A673 (cell line): ENCODE measurements around the gene GLUD1. TPM values are rescaled to one million over a fixed set of nuclear protein-coding genes. Genes with fewer than 3 reads are reported as not detected.
"Not testable (repeated sequence)": the region's sequence is repeated elsewhere in the genome, so short reads cannot be mapped to it uniquely, and the experiment has no call there.

Source experiments
- Bru-seq: library from RNA; stranded (reverse); fragments of 400-500 nt; gene quantifications from one replicate; lab custom pipeline; 2021; lab: Mats Ljungman, UMichigan
- BruChase-seq, 2 experiments: library from RNA; stranded (reverse); fragments of 400-500 nt; gene quantifications; one replicate each; lab custom pipeline; 2021; lab: Mats Ljungman, UMichigan
- BruUV-seq: library from RNA; stranded (reverse); fragments of 400-500 nt; replicated peaks from 2 replicates; lab custom pipeline; 2021; lab: Mats Ljungman, UMichigan
- CTCF ChIA-PET: fragments of 300-600 bp; sonication (Branson Sonifier 250); formaldehyde crosslinking; loops from one replicate; lab custom pipeline; 2022; ENCODE audit warnings: antibody characterized with exemption; lab: Charles Lee
- POLR2A ChIA-PET: fragments of 300-600 bp; sonication (Branson Sonifier 250); formaldehyde crosslinking; loops from one replicate; lab custom pipeline; 2022; ENCODE audit warnings: antibody characterized with exemption; ENCODE audit not compliant: low non-redundant PET; lab: Charles Lee
- DNase-seq: peaks from one replicate; pipeline ENCODE4 v3.0.0-alpha.2; 2015; ENCODE audit warnings: low spot score
- H3K27ac ChIP-seq: fragments of 200-600 bp; sonication (generic); 2 replicates; pipeline ENCODE4 v1.5.1; 2016; ENCODE audit warnings: mixed run types, low read depth, mild to moderate bottlenecking, mixed read lengths, antibody characterized with exemption, low read length; ENCODE audit not compliant: poor library complexity, severe bottlenecking
- H3K27me3 ChIP-seq: fragments of 200-600 bp; sonication (generic); replicated peaks from 2 replicates; pipeline ENCODE4 v1.6.1; 2017; ENCODE audit warnings: mixed run types, low read depth, mild to moderate bottlenecking, mixed read lengths, antibody characterized with exemption, low read length; ENCODE audit not compliant: insufficient read depth, poor library complexity
- H3K36me3 ChIP-seq: fragments of 200-600 bp; sonication (generic); 2 replicates; pipeline ENCODE4 v1.6.1; 2016; ENCODE audit warnings: mixed run types, mild to moderate bottlenecking, mixed read lengths, antibody characterized with exemption, low read length; ENCODE audit not compliant: insufficient read depth, poor library complexity, severe bottlenecking
- H3K4me1 ChIP-seq: fragments of 200-600 bp; sonication (generic); 2 replicates; pipeline ENCODE4 v1.6.1; 2017; ENCODE audit warnings: mixed run types, mild to moderate bottlenecking, mixed read lengths, antibody characterized with exemption, low read length; ENCODE audit not compliant: insufficient read depth, poor library complexity, severe bottlenecking
- H3K4me3 ChIP-seq: fragments of 200-600 bp; sonication (generic); 2 replicates; pipeline ENCODE4 v1.5.1; 2016; ENCODE audit warnings: low read depth, mixed run types, mild to moderate bottlenecking, mixed read lengths, low read length; ENCODE audit not compliant: poor library complexity, severe bottlenecking
- H3K9me3 ChIP-seq: fragments of 200-600 bp; sonication (generic); 2 replicates; pipeline ENCODE4 v1.6.1; 2016; ENCODE audit warnings: mixed run types, low read depth, mild to moderate bottlenecking, mixed read lengths, antibody characterized with exemption, low read length; ENCODE audit not compliant: poor library complexity, severe bottlenecking
- EZH2 ChIP-seq: fragments of 200-600 bp; sonication (generic); IDR thresholded peaks from 2 replicates; pipeline ENCODE4 v1.6.1; 2017; ENCODE audit warnings: borderline replicate concordance, low read depth, mild to moderate bottlenecking, mixed read lengths, antibody characterized with exemption, low read length; ENCODE audit not compliant: poor library complexity, severe bottlenecking
- intact Hi-C: fragments of 100-400 bp; cut with micrococcal nuclease; formaldehyde crosslinking; loops from one replicate; pipeline ENCODE4 v1.10.0; 2022; ENCODE audit not compliant: unreplicated experiment
- long read RNA-seq: library from polyadenylated mRNA; stranded (forward); transcript quantifications from one replicate; pipeline ENCODE4 v2.0.0, GENCODE V29; 2022
- total RNA-seq: library from RNA; stranded (reverse); gene quantifications from 2 replicates; pipeline ENCODE4 v1.2.3, GENCODE V29; 2021
- TF ChIP-seq, protein P1 (sequence below): fragments of 300-800, 200-600 bp; sonication (generic); conservative IDR thresholded peaks from 2 replicates; pipeline ENCODE4 v1.5.1; 2017; ENCODE audit warnings: low read depth, mild to moderate bottlenecking, antibody characterized with exemption, low read length, moderate library complexity, mixed read lengths

GLUD1 gene
- total RNA-seq (140 and 142 TPM in 2 replicates), Bru-seq, nascent RNA (percentile 84 among the genes with signal in this experiment), BruChase-seq, experiment 1, labeled RNA remaining after a 2-hour chase (percentile 90 among the genes with signal in this experiment), BruChase-seq, experiment 2, labeled RNA remaining after a 6-hour chase (percentile 93 among the genes with signal in this experiment)
- long read RNA-seq, transcript GLUD1-201 (13 exons, 3,039 nt) = major isoform, 323 of 356 reads
- long read RNA-seq, partial matches to known transcripts = 18 of 356 reads
- long read RNA-seq, other reads (novel, unspliced or antisense) = 15 of 356 reads

DNA sequence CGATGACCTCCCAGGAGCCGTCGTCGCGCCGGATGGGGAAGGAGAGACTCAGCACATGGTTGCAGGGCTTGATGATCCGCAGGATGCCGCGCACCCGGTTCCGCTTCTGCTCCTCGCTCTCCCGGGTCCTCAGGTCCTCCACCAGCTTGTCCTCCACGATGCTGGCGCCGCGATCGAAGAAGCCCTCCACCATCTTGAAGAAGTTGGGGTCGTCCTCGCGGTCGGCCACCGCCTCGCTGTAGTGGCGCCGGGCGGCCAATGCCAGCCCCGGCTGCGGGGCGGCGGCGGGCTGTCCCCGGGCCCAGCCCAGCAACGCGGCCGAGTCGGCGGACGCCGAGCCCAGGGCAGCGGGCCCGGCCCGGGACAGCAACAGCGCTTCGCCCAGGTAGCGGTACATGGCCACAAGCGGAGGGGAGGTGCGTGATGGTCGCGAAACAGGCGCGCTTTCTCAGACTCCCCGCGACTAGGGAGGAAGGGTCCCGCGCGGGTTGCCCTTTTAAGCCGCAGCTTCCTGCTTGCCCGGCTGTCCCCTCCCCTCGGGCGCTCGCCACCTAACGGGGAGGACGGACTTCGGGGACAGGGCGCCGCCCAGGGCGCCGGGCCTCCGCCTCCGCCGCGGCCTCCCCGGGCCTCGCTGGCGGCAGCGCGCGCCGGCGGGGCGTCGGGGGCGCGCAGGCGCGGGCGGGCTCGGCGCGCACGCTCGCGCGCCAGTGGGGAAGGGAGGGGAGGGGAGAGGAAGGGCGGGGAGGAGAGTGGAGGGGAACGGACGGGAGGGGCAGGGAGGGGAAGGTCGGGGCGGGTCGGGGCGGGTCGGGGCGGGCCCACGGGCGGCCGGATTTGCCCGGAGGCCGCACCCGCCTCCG, at the start of gene GLUD1, which contains the start of gene SHLD2:
GLUD1 (minus strand) TSS at position 471 of the 863 bp plus-strand sequence; CDS start at position 397, 74 bp downstream.
SHLD2 (plus strand) TSS at position 834 of the 863 bp plus-strand sequence. CDS start 56,149 bp downstream, outside the sequence.
- Histone ChIP-seq H3K36me3 (peaks cover 18% of the 10 kb centered on the region), H3K27me3 (no peaks in the 10 kb centered on the region), H3K9me3 (no peaks in the 10 kb centered on the region), H3K27ac (peak within 1 kb of the TSS; percentile 89), H3K4me1 (peaks cover 38% of the 10 kb centered on the region), H3K4me3 (peak within 1 kb of the TSS; percentile 70)
- ChIA-PET POLR2A (no interaction called here), CTCF (interaction anchor here (0.6 kb wide), 1 partner anchor 155 kb away, joined by 4 read pairs; no protein-coding TSS in a partner anchor)
- intact Hi-C loops = no loop called here
- DNase-seq = peak; percentile 92
- no TSS peak for BruUV-seq
- TF ChIP-seq EZH2 = no peak
- TF ChIP-seq, protein P1, sequence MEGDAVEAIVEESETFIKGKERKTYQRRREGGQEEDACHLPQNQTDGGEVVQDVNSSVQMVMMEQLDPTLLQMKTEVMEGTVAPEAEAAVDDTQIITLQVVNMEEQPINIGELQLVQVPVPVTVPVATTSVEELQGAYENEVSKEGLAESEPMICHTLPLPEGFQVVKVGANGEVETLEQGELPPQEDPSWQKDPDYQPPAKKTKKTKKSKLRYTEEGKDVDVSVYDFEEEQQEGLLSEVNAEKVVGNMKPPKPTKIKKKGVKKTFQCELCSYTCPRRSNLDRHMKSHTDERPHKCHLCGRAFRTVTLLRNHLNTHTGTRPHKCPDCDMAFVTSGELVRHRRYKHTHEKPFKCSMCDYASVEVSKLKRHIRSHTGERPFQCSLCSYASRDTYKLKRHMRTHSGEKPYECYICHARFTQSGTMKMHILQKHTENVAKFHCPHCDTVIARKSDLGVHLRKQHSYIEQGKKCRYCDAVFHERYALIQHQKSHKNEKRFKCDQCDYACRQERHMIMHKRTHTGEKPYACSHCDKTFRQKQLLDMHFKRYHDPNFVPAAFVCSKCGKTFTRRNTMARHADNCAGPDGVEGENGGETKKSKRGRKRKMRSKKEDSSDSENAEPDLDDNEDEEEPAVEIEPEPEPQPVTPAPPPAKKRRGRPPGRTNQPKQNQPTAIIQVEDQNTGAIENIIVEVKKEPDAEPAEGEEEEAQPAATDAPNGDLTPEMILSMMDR = no peak

GRCh38 chr10:87143109-87143418, 48.4 kb upstream of the GLUD1 start:
- POLR2A ChIA-PET, H3K4me3 ChIP-seq, H3K36me3 ChIP-seq, DNase-seq, H3K9me3 ChIP-seq, H3K27me3 ChIP-seq, CTCF ChIA-PET, H3K4me1 ChIP-seq, H3K27ac ChIP-seq, BruUV-seq, intact Hi-C loops: not testable (repeated sequence)

DNA sequence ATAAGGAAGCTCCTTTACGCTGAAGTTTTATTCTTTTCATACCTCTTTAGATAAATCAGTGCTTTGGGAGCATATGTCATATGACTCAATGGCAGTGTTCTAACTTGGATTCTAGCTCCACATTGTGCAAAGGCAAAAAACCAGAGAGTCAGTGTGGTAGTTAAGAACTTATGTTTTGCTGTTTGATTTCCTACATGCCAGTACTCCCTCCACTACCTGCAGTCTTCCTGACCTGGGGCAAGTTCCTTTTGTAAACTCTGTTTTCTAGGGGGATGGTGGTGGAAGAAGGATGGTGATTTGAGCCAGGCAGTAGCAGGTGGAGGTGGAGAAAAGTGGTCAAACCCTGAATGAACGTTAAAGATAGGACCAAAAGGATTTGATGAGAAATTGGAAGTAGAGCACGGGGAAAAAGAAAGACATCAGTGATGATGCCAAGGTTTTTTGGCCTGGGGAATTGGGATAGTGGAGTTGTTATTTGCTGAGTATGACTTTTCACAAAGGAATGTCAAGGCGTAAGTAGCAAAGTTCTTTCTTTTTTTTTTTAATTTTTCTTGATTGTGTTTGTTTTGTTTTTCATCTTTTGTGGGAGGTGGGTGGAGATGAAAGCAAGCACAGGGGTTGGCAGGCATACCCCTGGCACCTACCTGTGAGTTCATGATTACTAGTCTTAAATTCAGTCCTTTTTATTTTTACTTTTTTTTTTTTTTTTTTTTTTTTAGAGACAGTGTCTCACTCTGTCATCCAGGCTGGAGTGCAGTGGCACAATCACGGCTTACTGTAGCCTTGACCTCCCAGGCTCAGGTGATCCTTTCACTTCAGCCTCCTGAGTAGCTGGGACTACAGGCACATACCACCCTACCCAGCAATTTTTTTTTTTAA, 47.8 kb upstream of the GLUD1 start:
- DNase-seq, H3K27me3 ChIP-seq, H3K27ac ChIP-seq, CTCF ChIA-PET, intact Hi-C loops, POLR2A ChIA-PET, BruUV-seq, H3K36me3 ChIP-seq, H3K9me3 ChIP-seq, H3K4me3 ChIP-seq, H3K4me1 ChIP-seq: not testable (repeated sequence)

- POLR2A ChIA-PET = not testable (repeated sequence)
These were observed 42.8 kb upstream of the GLUD1 start for GRCh38 chr10:87137478-87137877.

GRCh38 chr10:87134440-87134839, 39.8 kb upstream of the GLUD1 start:
- BruUV-seq, DNase-seq, intact Hi-C loops, H3K4me3 ChIP-seq, CTCF ChIA-PET, H3K9me3 ChIP-seq, H3K27ac ChIP-seq, POLR2A ChIA-PET, H3K36me3 ChIP-seq, H3K4me1 ChIP-seq, H3K27me3 ChIP-seq: not testable (repeated sequence)

More at GRCh38 chr10:87137478-87137877, 42.8 kb upstream of the GLUD1 start:
- H3K4me3 ChIP-seq, intact Hi-C loops, DNase-seq, H3K9me3 ChIP-seq, H3K36me3 ChIP-seq, H3K27ac ChIP-seq, CTCF ChIA-PET, BruUV-seq, H3K4me1 ChIP-seq, H3K27me3 ChIP-seq: not testable (repeated sequence)

- CTCF ChIA-PET, H3K36me3 ChIP-seq, H3K4me3 ChIP-seq, BruUV-seq, H3K27ac ChIP-seq, H3K27me3 ChIP-seq, POLR2A ChIA-PET, H3K9me3 ChIP-seq, H3K4me1 ChIP-seq, intact Hi-C loops, DNase-seq: not testable (repeated sequence)
These were observed 39.3 kb upstream of the GLUD1 start for GRCh38 chr10:87133936-87134335.
